Measurements from ENCODE around the gene JAK3. TPM values are rescaled to one million over a fixed set of nuclear protein-coding genes. Genes with fewer than 3 reads are reported as not detected.

JAK3 gene
- polyA plus RNA-seq, 2 of the 4 experiments (the other 2 are of a cell fraction), result 0.31 to 0.89 TPM

GRCh38 chr19:17854061-17854460 is 6.3 kb upstream of the JAK3 start (continued):
- TF ChIP-seq REST (IDR thresholded peaks at IDR 0.05), result no peak

- Histone ChIP-seq H3K4me2 (no peak overlapping the region), H3K4me3 (no peak overlapping the region), H3K9me3 (no peaks in the 10 kb centered on the region), H3K4me1 (no peaks in the 10 kb centered on the region), H3K27ac (no peak overlapping the region)
- WGBS (ENCODE audit: missing lambda C conversion rate), result 86% methylated on average over 12 of the region's 14 CpGs
- ChIA-PET POLR2A (no interaction called here), CTCF (interaction anchor here (0.8 to 1.5 kb wide), 5 partner anchors 11 to 84 kb away, joined by 3 read pairs; partner anchors contain the start of gene RPL18A)
- TF ChIP-seq CHD4 (IDR thresholded peaks at IDR 0.05; ENCODE audit: borderline replicate concordance) (no peak), POLR2AphosphoS2 (conservative IDR thresholded peaks at IDR 0.05; ENCODE audit: low read length) (no peak), REST (IDR thresholded peaks at IDR 0.05) (no peak), ZNF302 (CRISPR knock-in tag; IDR thresholded peaks at IDR 0.05) (no peak), RAD21 (conservative IDR thresholded peaks at IDR 0.05 in 1 of 2, IDR thresholded peaks at IDR 0.05 in 1 of 2) (no peak), RARB (CRISPR knock-in tag; IDR thresholded peaks at IDR 0.05) (no peak), PBX3 (IDR thresholded peaks at IDR 0.05) (no peak), MYC (IDR thresholded peaks at IDR 0.05; ENCODE audit: borderline replicate concordance, low read length) (no peak), GATA3 (IDR thresholded peaks at IDR 0.05; ENCODE audit: borderline replicate concordance) (no peak), FOSB (CRISPR knock-in tag; IDR thresholded peaks at IDR 0.05) (no peak), CTCF (IDR thresholded peaks at IDR 0.05) (no peak), EHMT2 (IDR thresholded peaks at IDR 0.05; ENCODE audit: low read depth) (no peak), ATOH8 (CRISPR knock-in tag; IDR thresholded peaks at IDR 0.05; ENCODE audit: low read depth) (no peak), PHF8 (IDR thresholded peaks at IDR 0.05; ENCODE audit: borderline replicate concordance, low read depth) (no peak)
- ATAC-seq, result no peak
- DNase-seq (ENCODE audit: low read depth in 1 of 2, low spot score in 1 of 2), result no peak
- FAIRE-seq, result no peak
These were observed 962 bp upstream of the JAK3 start for GRCh38 chr19:17848595-17849292.
